GM21529 (cell line): ENCODE measurements around the gene SUCLA2.
A peak's percentile ranks its signal among the peaks of the same experiment; 100 is the strongest.
"Not testable (repeated sequence)": the region's sequence is repeated elsewhere in the genome, so short reads cannot be mapped to it uniquely, and the experiment has no call there.

Experiments
- ATAC-seq: cut with Tn5 transposase; IDR thresholded peaks from one replicate; pipeline ENCODE4 v1.9.1; 2021; ENCODE audit not compliant: unreplicated experiment

Gene SUCLA2

DNA sequence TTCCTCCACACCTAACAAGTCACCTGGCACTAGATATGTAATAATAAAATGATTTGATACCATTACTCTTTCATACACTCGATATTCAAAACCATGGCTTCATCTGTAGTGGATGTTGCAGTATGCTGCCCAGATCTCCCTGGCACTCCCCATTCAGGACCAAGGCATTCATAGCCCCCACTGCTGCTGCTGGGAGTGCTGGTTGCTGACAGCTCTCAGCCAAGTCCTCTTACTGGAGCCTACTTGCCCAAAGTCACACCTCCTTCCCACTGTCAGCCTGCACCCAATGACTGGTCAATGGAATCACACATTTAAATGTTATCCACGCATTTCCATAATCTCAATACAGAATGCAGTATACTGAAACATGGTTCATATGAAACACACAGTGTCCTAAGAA is 3.7 kb downstream of the SUCLA2 start:
- no peak for ATAC-seq

DNA sequence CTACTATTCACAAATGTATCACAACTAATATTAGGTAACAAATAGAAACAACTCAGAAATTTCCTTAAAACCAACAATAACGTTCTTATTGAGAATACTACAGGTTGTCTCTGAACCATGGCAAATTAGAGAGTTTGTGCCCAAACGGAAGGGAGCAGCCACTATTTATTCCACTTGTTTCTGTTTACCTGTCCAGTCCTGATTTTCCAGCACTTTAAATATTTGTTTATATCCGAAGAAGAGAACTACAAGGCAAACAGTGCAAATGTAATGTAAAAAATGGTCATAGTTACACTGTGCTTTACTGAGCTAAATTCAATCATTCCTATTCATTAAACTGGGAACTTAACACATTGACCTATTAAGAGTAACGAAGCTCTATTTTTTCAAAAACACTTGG is 9.2 kb downstream of the SUCLA2 start:
- ATAC-seq = no peak

DNA sequence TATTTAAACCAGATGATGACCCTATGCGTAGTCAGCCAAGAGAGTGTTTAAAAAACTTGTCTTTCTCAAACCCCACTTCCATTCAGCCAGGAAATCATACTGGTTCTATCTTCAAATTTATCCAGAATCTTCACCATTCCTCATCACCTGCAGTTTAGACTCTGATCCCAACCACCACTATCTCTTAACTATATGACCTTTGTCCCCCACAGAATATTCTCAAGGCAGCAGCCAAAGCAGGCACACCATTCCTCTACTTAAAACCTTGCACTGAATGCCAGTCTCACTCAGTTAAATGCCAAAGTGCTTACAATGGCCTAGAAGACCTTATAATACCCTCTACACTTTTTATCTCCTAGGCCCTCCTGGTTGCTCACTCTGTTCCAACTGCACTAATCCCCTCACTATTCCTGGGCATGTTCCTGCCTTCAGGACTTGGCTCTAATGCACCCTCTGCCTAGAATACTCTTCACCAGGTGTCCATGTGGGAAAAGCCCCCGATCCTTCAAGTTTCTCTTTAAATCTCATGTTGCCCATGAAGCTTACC is 10.1 kb downstream of the SUCLA2 start:
- no peak for ATAC-seq

- ATAC-seq = no peak
Measured at GRCh38 chr13:47990427-47990826, 10.6 kb downstream of the SUCLA2 start.

DNA sequence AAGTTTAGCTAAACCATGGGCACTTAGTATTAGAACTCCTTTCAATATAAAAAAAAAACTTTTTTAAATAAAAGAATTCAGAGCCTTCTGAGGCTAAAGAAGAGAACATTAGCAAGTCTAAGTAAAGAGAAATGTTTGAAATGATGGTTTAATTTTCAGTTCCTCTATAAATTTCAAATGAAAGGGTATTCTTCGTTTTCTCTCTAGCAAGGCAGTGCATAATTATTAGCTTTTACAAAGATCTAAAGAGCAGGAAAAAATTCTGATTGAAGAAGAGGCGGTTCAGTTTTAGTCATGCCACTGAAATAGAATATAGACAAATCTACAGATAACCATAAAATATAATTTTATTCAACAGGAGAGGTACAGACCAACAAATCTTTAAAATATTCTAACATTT is 18.0 kb downstream of the SUCLA2 start:
- ATAC-seq = no peak

GRCh38 chr13:47976325-47976724 is 24.7 kb downstream of the SUCLA2 start:
- ATAC-seq = no peak

DNA sequence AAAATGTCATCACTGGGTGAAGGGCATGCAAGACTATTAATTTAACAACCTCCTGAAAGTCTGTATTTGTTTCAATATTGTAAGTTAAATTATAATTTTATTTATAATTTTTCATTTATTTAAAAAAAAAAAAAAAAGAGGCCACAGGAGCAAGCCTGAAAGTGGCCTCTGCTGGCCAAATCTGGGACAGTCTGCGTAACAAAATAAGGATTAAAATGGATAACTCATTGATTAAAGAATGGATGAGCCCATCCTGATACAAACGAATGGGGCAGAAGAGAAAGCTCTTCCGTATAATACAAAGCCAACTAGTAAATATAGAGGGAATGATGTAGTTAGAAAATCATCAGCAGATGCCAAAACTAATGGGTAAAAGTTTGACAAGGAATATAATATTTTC is 36.2 kb downstream of the SUCLA2 start:
- ATAC-seq = no peak

DNA sequence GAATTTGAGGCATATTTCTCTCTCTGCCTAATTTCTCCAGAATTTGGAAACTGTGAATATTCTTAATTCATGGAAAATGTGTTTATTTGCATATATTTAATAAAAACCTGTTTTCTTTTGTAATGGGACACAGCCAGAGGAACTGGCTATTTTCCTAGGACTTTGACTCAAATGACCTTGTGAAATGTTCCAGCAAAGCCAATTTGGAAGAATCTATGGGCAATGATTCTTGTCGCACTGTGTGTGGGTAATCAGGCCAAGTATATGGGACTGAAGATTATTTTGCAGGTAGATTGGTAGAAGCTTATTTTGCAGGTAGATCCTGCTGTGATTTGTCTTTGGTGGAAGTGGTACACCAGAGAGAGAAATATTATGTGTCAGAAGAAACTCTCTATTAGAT is 38.8 kb downstream of the SUCLA2 start:
- ATAC-seq = no peak

DNA sequence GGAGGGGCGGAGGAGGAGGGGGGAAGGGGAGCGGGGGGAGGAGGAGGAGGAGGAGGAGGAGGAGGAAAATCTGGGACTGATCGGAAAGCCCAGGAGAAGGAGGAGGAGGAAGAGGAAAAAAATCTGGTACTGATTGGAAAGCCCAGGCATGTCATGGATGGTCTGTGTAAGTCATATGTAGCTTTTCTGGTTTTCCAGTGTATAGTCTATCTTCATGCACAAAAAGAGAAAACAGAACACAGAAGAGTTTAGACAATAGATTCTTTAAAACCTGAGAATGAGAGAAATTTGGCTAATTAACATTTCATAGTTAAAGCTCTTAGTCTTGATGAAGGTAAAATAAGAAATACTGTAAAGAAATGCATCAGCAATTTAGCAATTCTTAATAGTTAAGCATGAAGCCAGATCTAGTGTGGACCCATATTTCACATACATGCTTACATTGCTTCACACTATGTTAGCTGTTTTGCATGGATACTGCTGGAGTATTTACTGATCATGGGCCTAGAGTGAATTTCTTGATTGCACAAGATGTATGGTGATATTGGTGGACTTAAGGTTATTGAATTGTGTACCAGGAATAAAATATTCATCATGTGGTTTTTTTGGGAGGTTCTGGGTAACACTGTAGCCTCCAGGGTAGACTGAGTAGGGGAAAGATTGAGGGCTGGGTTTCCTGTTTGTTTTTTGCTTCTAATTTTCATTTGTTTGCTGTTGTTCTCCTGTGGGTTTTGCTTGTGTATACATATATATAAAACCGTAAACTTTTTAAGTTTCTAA is 41.4 kb downstream of the SUCLA2 start:
- no peak for ATAC-seq

DNA sequence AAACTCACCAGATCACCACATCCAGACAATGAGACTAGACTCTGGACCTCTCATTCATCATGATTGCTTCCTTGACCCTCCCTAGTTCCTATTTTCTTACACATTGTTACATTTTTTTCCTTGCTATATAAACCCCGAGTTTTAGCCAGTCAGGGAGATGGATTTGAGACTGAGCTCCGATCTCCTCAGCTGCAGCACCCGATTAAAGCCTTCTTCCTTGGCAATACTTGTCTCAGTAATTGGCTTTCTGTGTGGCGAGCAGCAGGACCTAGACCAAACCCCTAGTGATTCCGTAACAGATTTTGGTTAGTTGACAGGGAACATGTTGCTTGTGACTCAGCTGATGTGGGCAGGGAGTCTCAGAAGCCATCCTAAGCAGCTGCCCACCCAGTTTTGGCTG is 44.0 kb downstream of the SUCLA2 start:
- no peak for ATAC-seq

- ATAC-seq = peak; percentile 53
Measured at GRCh38 chr13:47955836-47956235, 45.2 kb downstream of the SUCLA2 start.

GRCh38 chr13:47949799-47950198 is 51.3 kb downstream of the SUCLA2 start:
- no peak for ATAC-seq

DNA sequence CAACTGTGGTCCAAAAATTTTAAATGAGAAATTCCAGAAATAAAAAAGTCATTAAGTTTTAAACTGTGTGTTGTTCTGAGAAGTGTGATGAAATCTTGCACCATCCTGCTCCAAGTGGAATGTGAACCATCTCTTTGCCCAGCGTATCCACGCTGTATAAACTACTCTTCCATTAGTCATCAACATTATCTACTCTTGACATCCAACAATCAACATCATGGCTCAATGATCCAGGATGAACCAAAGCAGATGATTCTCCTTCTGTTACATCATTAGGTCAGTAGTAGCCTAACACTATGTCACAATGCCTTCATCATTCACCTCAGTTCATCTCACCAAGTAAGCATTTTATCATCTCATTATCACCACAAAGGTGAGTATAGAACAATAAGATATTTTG is 55.3 kb downstream of the SUCLA2 start:
- ATAC-seq = no peak

GRCh38 chr13:47945146-47945545 is 55.9 kb downstream of the SUCLA2 start:
- ATAC-seq = not testable (repeated sequence)

- no peak for ATAC-seq
Measured at GRCh38 chr13:47934371-47934770, 66.7 kb downstream of the SUCLA2 start.

DNA sequence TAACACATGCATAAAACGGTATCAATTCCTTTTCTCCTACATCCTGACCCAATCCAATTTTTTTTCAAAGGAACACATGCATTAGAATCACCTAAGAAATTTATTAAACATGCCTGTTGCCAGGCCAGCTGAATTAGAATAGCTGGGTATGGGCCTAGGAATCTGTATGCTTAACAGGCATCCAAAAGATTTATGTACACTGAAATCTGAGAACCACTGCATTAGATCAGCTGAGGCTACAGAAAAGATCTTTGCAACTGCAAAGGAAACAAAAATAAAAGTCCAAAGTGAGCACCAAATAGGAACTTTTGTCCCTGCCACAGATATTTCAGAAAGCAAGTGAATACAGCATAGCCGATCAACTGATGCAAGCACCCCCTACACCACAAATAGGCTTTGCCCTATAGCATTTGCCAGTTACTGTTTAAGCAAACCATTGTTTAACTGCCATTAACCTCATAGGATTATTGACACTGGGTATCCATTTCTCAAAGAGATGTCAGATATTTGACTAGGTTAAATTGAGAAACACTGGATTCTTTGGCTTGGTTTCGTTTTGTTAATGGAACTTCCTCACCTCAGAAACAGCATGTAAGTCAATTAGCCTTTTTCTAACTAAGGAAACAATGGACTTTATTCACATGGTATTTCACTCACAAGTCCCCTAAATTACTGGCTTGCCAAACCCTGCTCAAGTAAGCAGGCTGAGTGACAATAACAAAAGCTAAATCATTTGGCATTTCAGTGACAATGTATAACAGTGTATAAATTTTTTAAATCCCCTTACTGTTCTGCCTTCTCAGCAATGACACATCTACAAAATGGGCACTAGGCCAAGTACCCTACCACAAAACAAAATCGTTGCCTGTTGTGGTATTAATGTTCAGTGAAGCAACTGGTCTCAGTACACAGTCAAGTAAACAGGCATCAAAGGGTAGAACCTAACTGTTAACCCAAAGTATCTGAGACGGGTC is 67.8 kb downstream of the SUCLA2 start:
- no peak for ATAC-seq

GRCh38 chr13:47930649-47931165 is 70.4 kb downstream of the SUCLA2 start:
- ATAC-seq = no peak

GRCh38 chr13:47929156-47929555 is 71.9 kb downstream of the SUCLA2 start:
- no peak for ATAC-seq

DNA sequence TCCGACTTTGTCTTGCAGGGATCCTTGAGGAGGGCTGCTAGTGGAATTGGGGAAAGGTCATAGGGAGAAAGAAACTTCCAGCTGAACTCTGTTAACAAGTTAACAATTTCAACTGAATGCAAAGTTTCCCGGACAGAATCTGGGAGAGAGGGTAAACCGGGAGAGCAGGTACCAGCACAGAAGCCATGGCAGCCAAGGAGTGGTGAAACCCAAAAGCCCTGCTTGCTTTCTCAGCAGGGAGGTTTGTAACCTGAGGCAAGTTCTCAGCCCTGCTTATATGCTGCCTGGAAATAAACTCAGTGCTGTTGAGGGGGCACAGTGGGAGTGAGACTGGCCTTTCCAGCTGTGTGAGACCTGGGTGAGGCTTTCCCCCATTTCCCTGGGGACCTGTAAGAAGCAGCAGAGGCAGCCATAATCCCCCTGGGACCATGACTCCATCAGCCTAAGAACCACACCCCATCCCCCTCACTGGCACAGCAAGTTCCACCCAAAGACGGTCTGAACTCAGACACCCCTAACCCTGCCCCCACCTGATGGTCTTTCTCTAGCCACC is 84.0 kb downstream of the SUCLA2 start:
- no peak for ATAC-seq

DNA sequence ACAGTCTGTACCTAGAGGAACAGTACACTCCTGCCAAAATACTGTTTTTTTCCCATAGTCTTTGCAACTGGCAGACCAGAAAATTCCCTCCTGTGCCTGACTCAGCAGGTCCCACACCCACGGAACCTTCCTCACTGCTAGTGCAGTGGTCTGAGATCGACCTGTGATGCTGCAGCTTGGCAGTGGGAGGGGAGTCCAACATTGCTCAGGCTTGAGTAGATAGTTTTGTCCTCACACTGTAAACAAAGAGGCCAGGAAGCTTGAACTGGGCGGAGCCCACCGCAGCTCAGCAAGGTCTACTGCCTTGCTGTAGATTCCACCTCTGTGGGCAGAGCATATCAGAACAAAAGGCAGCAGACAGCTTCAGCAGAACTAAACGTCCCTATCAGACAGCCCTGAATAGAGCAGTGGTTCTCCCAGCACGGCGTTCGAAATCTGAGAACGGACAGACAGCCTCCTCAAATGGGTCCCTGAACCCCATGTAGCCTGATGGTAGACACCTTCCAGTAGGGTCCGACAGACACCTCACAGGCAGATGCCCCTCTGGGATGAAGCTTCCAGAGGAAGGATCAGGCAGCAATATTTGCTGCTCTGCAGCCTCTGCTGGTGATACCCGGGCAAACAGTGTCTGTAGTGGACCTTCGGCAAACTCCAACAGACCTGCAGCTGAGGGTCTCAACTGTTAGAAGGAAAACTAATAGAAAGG is 92.7 kb downstream of the SUCLA2 start:
- no peak for ATAC-seq

DNA sequence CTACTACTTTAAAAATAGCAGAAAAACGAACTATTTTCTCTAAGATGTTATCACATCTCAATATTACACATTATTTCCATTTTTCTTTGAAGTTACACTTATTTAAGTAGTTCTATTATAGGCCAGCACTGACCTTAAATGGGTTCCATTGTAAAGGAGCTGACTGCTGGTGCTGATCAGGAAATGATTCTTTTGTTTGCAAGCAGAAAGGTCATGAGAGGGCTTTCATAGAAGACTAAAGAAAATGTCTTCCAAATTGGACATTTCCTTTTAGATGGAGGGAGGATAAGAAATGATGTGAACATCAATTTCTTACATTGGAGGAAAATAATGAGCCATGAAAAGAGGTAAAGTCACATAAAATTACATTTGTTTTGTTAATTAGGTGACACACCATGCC is 96.2 kb downstream of the SUCLA2 start:
- no peak for ATAC-seq
